ENCODE data around the gene STX1B. TPM values are rescaled to one million over a fixed set of nuclear protein-coding genes. Genes with fewer than 3 reads are reported as not detected.

Gene STX1B
- total RNA-seq, 1 experiment from 2014 or later, result 11.0 TPM

DNA sequence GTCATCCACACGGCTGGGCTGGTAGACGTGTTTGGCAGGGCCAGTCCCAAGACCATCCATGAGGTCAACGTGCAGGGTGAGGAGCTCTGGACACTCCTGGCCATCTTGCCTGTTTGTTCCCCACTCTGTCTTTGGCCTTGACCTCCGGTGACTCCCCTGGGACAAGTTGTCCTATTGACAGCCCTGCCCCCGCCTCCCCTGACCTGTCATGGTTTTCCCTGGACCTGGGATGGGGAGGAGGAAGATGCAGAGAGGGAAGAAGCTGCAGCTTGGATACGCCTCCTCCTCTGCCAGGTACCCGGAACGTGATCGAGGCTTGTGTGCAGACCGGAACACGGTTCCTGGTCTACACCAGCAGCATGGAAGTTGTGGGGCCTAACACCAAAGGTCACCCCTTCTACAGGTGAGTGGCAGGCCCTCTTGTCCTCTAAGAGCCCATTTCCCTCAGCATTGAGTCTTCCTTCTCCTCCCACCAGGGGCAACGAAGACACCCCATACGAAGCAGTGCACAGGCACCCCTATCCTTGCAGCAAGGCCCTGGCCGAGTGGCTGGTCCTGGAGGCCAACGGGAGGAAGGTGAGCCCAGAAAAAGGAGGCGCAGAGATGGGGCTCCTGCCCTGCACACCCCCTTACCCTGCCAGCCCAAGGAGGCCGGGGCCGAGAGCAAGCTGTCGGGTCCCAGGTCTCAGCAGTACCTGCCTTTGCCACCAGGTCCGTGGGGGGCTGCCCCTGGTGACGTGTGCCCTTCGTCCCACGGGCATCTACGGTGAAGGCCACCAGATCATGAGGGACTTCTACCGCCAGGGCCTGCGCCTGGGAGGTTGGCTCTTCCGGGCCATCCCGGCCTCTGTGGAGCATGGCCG, 24.1 kb downstream of the STX1B start:
- H3K9me3 Mint-ChIP-seq, result no peaks in the 10 kb centered on the region
- Histone ChIP-seq H4K5ac (ENCODE audit: insufficient read length, low read depth, low read length) (no peak overlapping the region), H3K79me1 (ENCODE audit: insufficient read depth, low read depth, low read length, poor library complexity, severe bottlenecking) (no peaks in the 10 kb centered on the region), H3K79me2 (ENCODE audit: insufficient read depth, low read length) (no peaks in the 10 kb centered on the region), H2BK5ac (ENCODE audit: insufficient read length, low read length) (no peak overlapping the region), H2BK12ac (ENCODE audit: insufficient read length, low read depth, low read length) (no peak overlapping the region), H3K4ac (ENCODE audit: low read depth, low read length) (no peak overlapping the region), H4K20me1 (ENCODE audit: control insufficient read depth, insufficient read depth, insufficient read length) (no peaks in the 10 kb centered on the region), H2BK20ac (ENCODE audit: low read depth, low read length, poor library complexity, severe bottlenecking) (no peak overlapping the region), H3K23me2 (ENCODE audit: insufficient read length, low read depth, low read length, poor library complexity, severe bottlenecking) (no peaks in the 10 kb centered on the region), H2BK15ac (ENCODE audit: low read depth, low read length) (no peak overlapping the region), H3T11ph (ENCODE audit: low read length) (no peak overlapping the region), H3K9me3 (ENCODE audit: control insufficient read depth, low read depth, low read length) (no peaks in the 10 kb centered on the region), H2BK120ac (ENCODE audit: low read depth, low read length, poor library complexity, severe bottlenecking) (no peak overlapping the region), H3K14ac (ENCODE audit: insufficient read depth, low read length) (no peak overlapping the region), H3K27me3 (ENCODE audit: insufficient read depth, low read length) (no peaks in the 10 kb centered on the region), H2AK5ac (ENCODE audit: insufficient read length, low read length) (no peak overlapping the region), H3K9ac (ENCODE audit: extremely low read depth, insufficient read length, low read length) (no peak overlapping the region), H3K4me1 (ENCODE audit: insufficient read depth, low read length) (no peaks in the 10 kb centered on the region), H3K18ac (ENCODE audit: insufficient read length, low read depth, low read length) (no peak overlapping the region), H4K8ac (replicated peaks; ENCODE audit: insufficient read length, low read depth, low read length) (no peak overlapping the region), H3K4me2 (ENCODE audit: insufficient read depth, insufficient read length, low read length) (no peak overlapping the region), H4K91ac (ENCODE audit: insufficient read length, low read depth, low read length) (no peak overlapping the region), H3K27ac (ENCODE audit: insufficient read length, low read depth, low read length) (no peak overlapping the region), H2AFZ (ENCODE audit: low read length) (no peak overlapping the region), H3K23ac (ENCODE audit: insufficient read length, low read depth, low read length) (no peak overlapping the region), H3K56ac (ENCODE audit: insufficient read length, low read depth, low read length) (no peak overlapping the region)
- no peaks in the 10 kb centered on the region; the same call in 1 of the 2 replicates for H3K27me3 Mint-ChIP-seq (ENCODE audit: low read depth)
- no peak overlapping the region; a peak in 1 of 7 replicates for H3K27ac Mint-ChIP-seq
- H3K4me1 Mint-ChIP-seq, result peaks cover 5 to 10% of the 10 kb centered on the region in 2 experiments
- peak overlapping the region in 1 of 2 experiments; percentile 23; a peak in 1 of 5 replicates for H3K4me3 Mint-ChIP-seq
- peak; percentile 20; the same call in 1 of the 3 replicates for TF ChIP-seq CTCF (conservative IDR thresholded peaks at IDR 0.05)
- no CpG with 5 or more reads among the region's 29 CpGs for WGBS (ENCODE audit: extremely low coverage, insufficient read length, low lambda C conversion rate)
- no peak for DNase-seq
- peaks cover 10 to 30% (median 27%) of the 10 kb centered on the region in 3 experiments; a peak in 6 of 7 replicates for H3K36me3 Mint-ChIP-seq (ENCODE audit: insufficient read depth in 1 of 3, low read depth in 3 of 3)
